ENCODE measurements around the gene MROH8.
"Not testable (repeated sequence)": the region's sequence is repeated elsewhere in the genome, so short reads cannot be mapped to it uniquely, and the experiment has no call there.

Gene MROH8

DNA sequence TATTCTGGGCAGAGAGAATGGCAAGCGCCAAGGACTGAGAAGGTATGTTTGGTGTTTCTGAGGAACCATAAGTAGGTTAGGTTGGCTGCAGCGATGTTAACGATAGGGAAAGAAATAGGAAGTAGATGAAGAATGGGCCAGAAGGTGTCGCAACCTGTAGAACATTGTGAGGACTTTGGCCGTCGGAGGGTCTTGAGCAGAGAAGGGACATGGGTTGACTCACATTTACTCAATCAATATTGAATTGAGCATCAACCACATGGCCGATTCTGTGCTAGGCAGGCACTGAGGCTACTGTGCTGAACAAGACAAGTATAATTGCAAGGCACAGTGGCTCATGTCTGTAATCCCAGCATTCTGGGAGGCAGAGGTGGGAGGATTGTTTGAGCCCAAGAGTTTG is 27.1 kb downstream of the MROH8 start (continued):
- TF ChIP-seq, protein P1, sequence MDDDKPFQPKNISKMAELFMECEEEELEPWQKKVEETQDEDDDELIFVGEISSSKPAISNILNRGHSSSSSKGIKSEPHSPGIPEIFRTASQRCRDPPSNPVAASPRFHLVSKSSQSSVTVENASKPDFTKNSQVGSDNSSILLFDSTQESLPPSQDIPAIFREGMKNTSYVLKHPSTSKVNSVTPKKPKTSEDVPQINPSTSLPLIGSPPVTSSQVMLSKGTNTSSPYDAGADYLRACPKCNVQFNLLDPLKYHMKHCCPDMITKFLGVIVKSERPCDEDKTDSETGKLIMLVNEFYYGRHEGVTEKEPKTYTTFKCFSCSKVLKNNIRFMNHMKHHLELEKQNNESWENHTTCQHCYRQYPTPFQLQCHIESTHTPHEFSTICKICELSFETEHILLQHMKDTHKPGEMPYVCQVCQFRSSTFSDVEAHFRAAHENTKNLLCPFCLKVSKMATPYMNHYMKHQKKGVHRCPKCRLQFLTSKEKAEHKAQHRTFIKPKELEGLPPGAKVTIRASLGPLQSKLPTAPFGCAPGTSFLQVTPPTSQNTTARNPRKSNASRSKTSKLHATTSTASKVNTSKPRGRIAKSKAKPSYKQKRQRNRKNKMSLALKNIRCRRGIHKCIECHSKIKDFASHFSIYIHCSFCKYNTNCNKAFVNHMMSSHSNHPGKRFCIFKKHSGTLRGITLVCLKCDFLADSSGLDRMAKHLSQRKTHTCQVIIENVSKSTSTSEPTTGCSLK (tag by site-specific recombination; IDR thresholded peaks at IDR 0.05): no peak

GRCh38 chr20:37151529-37151928 is 27.8 kb downstream of the MROH8 start:
- Histone ChIP-seq H3K9me3 (ENCODE audit: control insufficient read depth, insufficient read depth, low read depth, low read length) (no peaks in the 10 kb centered on the region), H3K27ac (ENCODE audit: extremely low read depth, low read depth, low read length) (no peak overlapping the region), H3K4me3 (ENCODE audit: low read depth, low read length) (no peak overlapping the region), H3K36me3 (ENCODE audit: control insufficient read depth in 2 of 2, insufficient read depth in 1 of 2, low read length in 2 of 2) (no peaks in the 10 kb centered on the region), H3K4me1 (ENCODE audit: control insufficient read depth, insufficient read depth, low read length) (no peaks in the 10 kb centered on the region)
- ChIA-PET CTCF (no interaction called here), POLR2A (no interaction called here)
- TF ChIP-seq, protein P2, sequence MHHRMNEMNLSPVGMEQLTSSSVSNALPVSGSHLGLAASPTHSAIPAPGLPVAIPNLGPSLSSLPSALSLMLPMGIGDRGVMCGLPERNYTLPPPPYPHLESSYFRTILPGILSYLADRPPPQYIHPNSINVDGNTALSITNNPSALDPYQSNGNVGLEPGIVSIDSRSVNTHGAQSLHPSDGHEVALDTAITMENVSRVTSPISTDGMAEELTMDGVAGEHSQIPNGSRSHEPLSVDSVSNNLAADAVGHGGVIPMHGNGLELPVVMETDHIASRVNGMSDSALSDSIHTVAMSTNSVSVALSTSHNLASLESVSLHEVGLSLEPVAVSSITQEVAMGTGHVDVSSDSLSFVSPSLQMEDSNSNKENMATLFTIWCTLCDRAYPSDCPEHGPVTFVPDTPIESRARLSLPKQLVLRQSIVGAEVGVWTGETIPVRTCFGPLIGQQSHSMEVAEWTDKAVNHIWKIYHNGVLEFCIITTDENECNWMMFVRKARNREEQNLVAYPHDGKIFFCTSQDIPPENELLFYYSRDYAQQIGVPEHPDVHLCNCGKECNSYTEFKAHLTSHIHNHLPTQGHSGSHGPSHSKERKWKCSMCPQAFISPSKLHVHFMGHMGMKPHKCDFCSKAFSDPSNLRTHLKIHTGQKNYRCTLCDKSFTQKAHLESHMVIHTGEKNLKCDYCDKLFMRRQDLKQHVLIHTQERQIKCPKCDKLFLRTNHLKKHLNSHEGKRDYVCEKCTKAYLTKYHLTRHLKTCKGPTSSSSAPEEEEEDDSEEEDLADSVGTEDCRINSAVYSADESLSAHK (tag by site-specific recombination; IDR thresholded peaks at IDR 0.05): no peak
- TF ChIP-seq ZSCAN23 (tag by site-specific recombination; IDR thresholded peaks at IDR 0.05) (no peak), ZNF610 (tag by site-specific recombination; IDR thresholded peaks at IDR 0.05; ENCODE audit: borderline replicate concordance) (no peak), RBAK (tag by site-specific recombination; IDR thresholded peaks at IDR 0.05) (no peak), SCRT1 (tag by site-specific recombination; IDR thresholded peaks at IDR 0.05; ENCODE audit: borderline replicate concordance) (no peak), ZNF292 (tag by site-specific recombination; IDR thresholded peaks at IDR 0.05; ENCODE audit: borderline replicate concordance, low read depth) (no peak)
- TF ChIP-seq, protein P3, sequence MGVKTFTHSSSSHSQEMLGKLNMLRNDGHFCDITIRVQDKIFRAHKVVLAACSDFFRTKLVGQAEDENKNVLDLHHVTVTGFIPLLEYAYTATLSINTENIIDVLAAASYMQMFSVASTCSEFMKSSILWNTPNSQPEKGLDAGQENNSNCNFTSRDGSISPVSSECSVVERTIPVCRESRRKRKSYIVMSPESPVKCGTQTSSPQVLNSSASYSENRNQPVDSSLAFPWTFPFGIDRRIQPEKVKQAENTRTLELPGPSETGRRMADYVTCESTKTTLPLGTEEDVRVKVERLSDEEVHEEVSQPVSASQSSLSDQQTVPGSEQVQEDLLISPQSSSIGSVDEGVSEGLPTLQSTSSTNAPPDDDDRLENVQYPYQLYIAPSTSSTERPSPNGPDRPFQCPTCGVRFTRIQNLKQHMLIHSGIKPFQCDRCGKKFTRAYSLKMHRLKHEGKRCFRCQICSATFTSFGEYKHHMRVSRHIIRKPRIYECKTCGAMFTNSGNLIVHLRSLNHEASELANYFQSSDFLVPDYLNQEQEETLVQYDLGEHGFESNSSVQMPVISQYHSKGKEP (tag by site-specific recombination; IDR thresholded peaks at IDR 0.05): no peak
- TF ChIP-seq, protein P4, sequence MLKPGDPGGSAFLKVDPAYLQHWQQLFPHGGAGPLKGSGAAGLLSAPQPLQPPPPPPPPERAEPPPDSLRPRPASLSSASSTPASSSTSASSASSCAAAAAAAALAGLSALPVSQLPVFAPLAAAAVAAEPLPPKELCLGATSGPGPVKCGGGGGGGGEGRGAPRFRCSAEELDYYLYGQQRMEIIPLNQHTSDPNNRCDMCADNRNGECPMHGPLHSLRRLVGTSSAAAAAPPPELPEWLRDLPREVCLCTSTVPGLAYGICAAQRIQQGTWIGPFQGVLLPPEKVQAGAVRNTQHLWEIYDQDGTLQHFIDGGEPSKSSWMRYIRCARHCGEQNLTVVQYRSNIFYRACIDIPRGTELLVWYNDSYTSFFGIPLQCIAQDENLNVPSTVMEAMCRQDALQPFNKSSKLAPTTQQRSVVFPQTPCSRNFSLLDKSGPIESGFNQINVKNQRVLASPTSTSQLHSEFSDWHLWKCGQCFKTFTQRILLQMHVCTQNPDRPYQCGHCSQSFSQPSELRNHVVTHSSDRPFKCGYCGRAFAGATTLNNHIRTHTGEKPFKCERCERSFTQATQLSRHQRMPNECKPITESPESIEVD (tag by site-specific recombination; IDR thresholded peaks at IDR 0.05): no peak
- TF ChIP-seq, protein P5, sequence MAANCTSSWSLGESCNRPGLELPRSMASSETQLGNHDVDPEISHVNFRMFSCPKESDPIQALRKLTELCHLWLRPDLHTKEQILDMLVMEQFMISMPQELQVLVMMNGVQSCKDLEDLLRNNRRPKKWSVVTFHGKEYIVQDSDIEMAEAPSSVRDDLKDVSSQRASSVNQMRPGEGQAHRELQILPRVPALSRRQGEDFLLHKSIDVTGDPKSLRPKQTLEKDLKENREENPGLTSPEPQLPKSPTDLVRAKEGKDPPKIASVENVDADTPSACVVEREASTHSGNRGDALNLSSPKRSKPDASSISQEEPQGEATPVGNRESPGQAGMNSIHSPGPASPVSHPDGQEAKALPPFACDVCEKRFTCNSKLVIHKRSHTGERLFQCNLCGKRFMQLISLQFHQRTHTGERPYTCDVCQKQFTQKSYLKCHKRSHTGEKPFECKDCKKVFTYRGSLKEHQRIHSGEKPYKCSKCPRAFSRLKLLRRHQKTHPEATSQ (tag by site-specific recombination; IDR thresholded peaks at IDR 0.05): no peak

GRCh38 chr20:37150864-37151263 is 28.5 kb downstream of the MROH8 start:
- H3K27ac ChIP-seq (ENCODE audit: extremely low read depth, low read depth, low read length); CTCF ChIA-PET; H3K9me3 ChIP-seq (ENCODE audit: control insufficient read depth, insufficient read depth, low read depth, low read length); H3K4me1 ChIP-seq (ENCODE audit: control insufficient read depth, insufficient read depth, low read length); H3K36me3 ChIP-seq (ENCODE audit: control insufficient read depth in 2 of 2, insufficient read depth in 1 of 2, low read length in 2 of 2); POLR2A ChIA-PET; H3K4me3 ChIP-seq (ENCODE audit: low read depth, low read length): not testable (repeated sequence)
